ENCODE results near the gene PRXL2C.
"Not testable (repeated sequence)": the region's sequence is repeated elsewhere in the genome, so short reads cannot be mapped to it uniquely, and the experiment has no call there.

PRXL2C gene, protein sequence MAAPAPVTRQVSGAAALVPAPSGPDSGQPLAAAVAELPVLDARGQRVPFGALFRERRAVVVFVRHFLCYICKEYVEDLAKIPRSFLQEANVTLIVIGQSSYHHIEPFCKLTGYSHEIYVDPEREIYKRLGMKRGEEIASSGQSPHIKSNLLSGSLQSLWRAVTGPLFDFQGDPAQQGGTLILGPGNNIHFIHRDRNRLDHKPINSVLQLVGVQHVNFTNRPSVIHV

DNA sequence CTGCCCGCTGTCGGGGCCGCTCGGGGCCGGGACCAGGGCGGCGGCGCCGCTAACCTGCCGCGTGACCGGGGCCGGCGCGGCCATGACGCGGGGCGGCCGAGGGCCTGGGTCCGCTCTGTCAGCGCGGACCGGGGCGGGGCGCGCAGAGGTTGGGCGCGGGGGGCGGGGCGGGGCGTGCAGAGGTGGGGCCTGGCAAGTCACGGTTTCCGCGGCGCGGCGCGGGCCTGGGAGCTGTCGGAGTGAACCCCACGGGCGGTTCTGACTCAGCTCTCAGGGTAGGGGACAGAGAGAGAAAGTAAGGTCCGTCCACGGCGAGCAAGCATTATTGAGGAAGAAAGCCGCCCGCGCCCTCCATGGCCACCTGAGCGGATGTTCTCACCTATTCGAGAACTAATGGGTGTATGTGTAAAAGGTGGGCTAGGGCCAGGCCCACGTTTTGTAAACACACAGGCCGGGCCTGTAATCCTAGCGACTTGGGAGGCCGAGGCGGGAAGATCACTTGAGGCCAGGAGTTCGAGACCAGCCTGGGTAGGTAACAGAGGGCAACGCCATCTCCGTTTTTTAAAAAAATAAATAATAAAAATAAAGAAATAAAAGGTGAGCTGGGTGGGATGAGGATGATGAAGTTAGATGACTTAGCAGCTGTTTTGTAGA lies at the start of gene PRXL2C:
Gene PRXL2C (minus strand): TSS at position 120 of the 654 bp plus-strand sequence. CDS start 36 bp downstream, at position 84.
- no peak for DNase-seq

- DNase-seq = not testable (repeated sequence)
Observed at GRCh38 chr9:96700721-96701375, 45.7 kb upstream of the PRXL2C start.

- DNase-seq = no peak
Observed at GRCh38 chr9:96691326-96691725, 36.2 kb upstream of the PRXL2C start.

- DNase-seq = no peak
Observed at GRCh38 chr9:96688745-96689464, 33.8 kb upstream of the PRXL2C start.

DNA sequence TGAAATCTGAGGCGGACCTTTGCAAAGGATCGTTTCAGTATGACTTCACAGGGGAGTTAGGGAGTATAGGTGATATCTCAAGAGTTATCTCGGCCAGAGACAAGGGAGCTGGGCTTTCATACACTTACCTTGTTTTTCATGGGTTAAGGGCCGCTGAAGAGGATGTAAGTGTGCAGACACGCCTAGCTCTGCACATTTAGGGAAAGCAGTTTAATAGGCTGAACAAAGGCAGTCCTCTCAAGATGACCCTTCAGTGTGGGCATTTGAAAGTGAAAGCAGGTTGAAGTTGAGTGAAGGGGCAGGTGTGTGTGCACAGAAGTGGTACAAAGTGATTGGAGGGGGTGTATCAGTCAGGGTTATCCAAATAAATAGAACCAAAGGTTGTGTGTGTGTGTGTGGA lies 33.1 kb upstream of the PRXL2C start:
- DNase-seq = no peak

- DNase-seq = no peak
Observed at GRCh38 chr9:96686638-96687335, 31.7 kb upstream of the PRXL2C start.

GRCh38 chr9:96680812-96681499 lies 25.8 kb upstream of the PRXL2C start:
- DNase-seq = no peak

DNA sequence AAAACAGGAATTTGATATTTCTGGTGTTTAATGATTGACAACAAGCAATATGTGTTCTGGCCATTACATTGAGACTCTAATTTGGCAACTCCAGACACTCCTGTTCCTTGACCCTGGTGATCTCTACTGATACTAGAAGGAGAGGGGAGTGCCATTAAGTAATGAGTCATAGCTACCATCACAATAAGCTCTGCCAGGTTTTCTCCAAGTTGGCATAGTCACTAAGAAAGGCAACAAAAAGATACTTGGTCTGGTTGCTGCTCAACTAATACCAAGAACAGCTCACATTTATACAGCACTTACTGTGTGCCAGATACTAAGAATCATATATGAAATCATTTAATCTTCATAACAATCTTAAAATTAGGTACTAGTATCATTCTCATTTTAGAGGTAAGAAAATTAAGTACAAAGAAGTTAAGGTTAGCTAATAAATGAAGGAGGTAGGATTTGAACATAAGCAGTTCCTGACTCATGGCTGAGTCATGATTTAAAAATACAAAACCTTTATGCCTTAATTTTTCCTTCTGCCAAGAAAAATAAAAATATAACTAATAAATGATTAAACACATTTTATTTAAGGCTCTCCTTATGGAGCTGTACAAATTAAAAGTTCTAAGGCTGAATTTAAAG lies 19.9 kb upstream of the PRXL2C start:
- DNase-seq = no peak

DNA sequence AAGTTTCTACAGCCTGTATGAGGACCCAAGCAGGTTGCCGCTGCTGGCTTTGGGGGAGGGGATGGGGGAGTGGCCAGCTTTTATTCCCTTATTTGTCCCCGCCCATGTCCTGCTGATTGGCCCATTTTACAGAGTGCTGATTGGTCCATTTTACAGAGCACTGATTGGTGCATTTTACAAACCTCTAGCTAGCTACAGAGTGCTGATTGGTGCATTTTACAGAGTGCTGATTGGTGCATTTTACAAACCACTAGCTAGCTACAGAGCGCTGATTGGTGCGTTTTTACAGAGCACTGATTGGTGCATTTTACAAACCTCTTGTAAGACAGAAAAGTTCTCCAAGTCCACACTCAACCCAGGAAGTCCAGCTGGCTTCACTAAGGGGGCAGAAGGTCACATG lies 18.7 kb upstream of the PRXL2C start:
- DNase-seq = not testable (repeated sequence)

DNA sequence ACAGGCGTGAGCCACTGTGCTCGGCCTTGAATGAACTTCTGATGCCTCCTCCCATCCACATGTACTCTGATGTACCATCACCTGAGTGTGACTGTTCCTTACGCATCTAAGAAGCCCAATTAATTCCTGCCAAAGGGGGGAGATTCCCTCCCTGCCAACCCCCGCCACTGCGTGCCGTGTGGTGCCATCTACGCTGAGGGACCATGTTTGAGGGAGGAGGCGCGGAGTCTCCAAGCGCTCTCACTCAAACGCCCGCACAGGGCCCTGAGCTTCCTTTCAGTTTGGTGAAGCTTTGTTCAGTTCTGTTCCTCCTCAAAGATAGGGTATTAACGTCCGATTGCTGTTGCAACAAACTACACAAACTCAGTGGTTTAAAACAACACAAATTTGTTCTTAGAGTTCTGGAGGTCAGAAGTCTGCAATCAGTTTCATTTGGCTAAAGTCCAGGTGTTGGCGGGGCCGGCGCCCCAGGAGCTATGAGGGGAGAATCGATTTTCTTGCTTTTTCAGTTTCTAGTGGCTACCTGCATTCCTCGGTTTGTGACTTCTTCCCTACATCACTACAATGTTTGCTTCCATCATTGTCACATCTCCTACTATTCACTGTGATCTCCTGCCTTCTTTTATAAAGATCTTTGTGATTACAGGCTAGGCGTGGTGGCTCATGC lies 13.9 kb upstream of the PRXL2C start:
- no peak for DNase-seq

GRCh38 chr9:96667363-96667728 lies 12.2 kb upstream of the PRXL2C start:
- no peak for DNase-seq

DNA sequence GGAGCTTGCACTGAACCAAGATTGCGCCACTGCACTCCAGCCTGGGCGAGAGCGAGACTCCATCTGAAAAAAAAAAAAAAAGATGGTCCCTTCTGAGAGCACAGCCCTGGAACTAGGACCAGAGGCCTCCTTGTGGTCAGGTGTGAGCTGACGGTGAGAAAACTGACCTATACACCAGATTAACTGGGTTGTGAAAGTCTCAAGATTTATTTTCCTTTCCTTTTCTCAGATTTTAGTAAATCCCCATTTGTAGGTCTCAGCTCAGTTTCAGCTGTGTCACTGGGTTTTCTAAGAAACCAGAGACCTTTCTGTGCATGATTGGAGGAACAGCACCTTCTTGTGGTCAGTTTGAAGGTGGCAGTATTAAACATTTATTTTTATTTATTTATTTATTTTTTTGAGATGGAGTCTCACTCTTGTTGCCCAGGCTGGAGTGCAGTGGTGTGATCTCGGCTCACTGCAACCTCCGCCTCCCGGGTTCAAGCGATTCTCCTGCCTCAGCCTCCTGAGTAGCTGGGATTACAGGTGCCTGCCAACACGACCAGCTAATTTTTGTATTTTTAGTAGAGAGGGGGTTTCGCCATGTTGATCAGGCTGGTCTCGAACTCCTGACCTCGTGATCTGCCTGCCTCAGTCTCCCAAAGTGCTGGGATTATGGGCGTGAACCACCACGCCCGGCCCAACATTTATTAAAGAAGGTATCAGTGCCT lies 11.7 kb upstream of the PRXL2C start:
- DNase-seq = not testable (repeated sequence)

DNA sequence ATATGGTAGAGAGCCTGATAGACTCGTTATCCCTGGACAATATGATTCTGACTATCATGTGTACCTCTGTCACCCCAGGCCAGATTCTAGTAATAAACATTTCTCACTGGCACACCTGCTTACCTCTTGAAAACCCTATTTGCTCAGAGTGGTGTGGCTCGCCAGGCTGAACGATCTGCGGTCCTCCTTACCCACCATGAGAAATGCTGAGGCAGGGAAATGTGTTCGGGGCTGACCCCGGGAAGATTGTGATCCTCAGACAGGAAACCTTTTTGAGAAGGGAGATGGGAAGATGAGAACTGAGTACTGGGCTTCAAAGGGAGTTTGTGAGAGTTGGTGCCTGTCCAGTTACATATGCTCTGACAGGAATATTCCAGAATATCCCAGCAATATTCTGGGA lies 10.7 kb upstream of the PRXL2C start:
- no peak for DNase-seq

GRCh38 chr9:96663506-96664120 lies 8.5 kb upstream of the PRXL2C start:
- DNase-seq = no peak

DNA sequence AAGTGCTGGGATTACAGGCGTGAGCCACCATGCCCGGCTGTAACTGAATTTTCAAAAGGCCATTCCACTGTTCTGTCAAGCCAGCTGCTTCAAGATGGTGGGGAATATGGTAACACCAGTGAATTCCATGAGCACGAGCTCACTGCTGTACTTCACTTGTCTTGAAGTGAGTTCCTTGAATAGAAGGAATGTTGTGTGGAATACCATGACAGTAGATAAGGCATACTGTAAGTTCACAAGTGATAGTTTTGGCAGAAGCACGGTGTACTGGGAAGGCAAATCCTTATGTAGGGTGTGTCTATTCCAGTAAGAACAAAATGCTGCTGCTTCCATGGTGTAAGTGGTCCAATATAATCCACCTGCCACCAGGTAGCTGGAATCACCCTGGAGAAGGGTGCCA lies 6.6 kb upstream of the PRXL2C start:
- no peak for DNase-seq

GRCh38 chr9:96660692-96661248 lies 5.7 kb upstream of the PRXL2C start:
- no peak for DNase-seq

- DNase-seq = peak; percentile 12
Observed at GRCh38 chr9:96654450-96655197, 493 bp downstream of the PRXL2C start.

GRCh38 chr9:96651626-96652025 lies 3.5 kb downstream of the PRXL2C start:
- no peak for DNase-seq
